Astrocyte of the spinal cord (primary cell): ENCODE results near the gene NEU1.
"Not testable (repeated sequence)": the region's sequence is repeated elsewhere in the genome, so short reads cannot be mapped to it uniquely, and the experiment has no call there.

Experiments
- DNase-seq: peaks from one replicate; pipeline ENCODE4 v3.0.0; 2011; ENCODE audit warnings: low read depth, low spot score
- H3K4me3 ChIP-seq: 2 replicates; pipeline ENCODE4 v1.5.1; 2011; ENCODE audit warnings: low read depth, mild to moderate bottlenecking, low read length, moderate library complexity
- in situ Hi-C: cut with HindIII; loops from 2 replicates; pipeline ENCODE4 v1.10.0; 2017; ENCODE audit warnings: low sequenced_read_pairs
- TF ChIP-seq, protein P1 (sequence below): IDR thresholded peaks from 2 replicates; pipeline ENCODE4 v1.5.1; 2012; ENCODE audit warnings: low read depth, mild to moderate bottlenecking, low read length, inconsistent platforms

Gene NEU1

DNA sequence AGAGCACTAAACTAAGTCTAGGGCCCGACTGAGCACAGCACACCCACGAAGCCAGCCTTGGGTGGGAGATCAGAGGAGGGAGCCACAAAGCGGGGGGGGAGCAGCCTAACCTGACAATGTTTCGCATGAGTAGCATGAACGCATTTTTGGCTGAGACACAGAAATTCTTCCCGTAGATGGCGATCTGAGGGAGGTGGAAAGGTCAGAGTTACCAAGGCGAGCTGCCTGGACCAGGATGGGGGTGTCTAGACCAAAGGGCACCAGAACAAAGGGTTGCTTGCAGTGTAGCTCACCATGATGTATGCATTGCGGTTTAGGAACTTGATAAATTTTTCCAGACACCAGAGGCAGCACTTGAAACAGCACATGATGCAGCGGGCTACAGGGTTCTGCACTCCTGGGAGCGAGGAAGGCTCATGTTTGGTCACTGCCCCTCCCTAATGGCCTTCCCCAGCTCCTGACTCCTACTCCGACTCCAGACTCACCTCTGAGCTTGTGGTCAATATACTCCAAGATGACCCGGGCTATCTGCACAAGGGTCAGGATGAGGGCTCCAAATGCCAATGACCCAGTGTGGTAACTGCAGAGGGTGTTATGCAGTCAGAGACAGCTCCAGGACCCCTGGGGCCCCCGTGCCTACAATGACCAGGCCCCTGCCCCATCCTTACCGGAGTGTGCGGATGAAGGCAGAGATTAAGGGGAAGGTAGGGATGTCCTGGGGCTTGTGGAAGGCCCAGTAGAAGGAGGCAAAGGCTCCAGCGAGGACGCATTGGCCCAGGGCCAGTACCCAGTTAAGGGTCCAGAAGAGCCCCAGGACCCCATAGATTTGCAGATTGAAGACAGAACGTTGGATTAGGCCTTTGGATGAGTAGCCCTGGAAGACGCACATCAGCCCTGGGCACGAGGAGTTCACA is 2.8 kb upstream of the NEU1 start:
- DNase-seq = peak; percentile 14
- TF ChIP-seq, protein P1, sequence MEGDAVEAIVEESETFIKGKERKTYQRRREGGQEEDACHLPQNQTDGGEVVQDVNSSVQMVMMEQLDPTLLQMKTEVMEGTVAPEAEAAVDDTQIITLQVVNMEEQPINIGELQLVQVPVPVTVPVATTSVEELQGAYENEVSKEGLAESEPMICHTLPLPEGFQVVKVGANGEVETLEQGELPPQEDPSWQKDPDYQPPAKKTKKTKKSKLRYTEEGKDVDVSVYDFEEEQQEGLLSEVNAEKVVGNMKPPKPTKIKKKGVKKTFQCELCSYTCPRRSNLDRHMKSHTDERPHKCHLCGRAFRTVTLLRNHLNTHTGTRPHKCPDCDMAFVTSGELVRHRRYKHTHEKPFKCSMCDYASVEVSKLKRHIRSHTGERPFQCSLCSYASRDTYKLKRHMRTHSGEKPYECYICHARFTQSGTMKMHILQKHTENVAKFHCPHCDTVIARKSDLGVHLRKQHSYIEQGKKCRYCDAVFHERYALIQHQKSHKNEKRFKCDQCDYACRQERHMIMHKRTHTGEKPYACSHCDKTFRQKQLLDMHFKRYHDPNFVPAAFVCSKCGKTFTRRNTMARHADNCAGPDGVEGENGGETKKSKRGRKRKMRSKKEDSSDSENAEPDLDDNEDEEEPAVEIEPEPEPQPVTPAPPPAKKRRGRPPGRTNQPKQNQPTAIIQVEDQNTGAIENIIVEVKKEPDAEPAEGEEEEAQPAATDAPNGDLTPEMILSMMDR = no peak
- in situ Hi-C loops = no loop called here
- no peak overlapping the region for H3K4me3 ChIP-seq

DNA sequence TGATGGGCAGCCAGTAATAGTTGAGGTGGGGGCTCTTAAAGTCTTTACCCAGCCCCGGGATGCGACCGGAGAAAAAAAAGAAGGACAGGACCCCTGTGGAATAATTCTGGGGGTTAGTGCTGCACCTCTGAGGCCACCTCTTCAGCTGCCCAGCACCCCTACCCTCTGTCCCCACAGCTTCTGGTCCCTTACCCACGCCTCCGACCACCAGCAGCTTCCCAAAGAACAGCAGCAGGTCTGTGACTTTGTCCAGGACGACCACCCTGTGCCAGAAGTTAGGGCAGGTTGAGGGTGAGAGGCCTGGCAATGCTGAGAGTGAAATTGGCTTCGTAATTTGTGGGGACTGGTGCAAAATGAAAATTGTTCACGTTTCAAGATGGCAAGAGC is 2.2 kb upstream of the NEU1 start:
- in situ Hi-C loops = no loop called here
- TF ChIP-seq, protein P1 = no peak
- DNase-seq = no peak
- H3K4me3 ChIP-seq = no peak overlapping the region

DNA sequence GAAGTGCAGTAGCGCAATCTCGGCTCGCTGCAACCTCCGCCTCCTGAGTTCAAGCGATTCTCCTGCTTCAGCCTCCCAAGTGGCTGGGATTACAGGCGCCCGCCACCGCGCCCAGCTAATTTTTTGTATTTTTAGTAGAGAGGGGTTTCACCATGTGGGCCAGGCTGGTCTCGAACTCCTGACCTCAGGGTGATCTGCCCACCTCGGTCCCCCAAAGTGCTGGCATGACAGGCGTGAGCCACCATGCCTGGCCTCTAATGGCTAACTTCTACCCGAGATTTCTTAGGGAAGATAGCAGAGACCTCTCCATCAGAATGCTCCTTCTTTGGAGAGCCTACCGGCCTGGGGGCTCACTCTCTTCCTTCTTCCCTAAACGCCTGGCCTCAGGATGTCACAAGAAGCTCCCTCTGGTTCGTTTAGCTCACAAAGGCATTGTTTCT is 1.5 kb upstream of the NEU1 start:
- in situ Hi-C loops, DNase-seq: not testable (repeated sequence)
- H3K4me3 ChIP-seq = peak overlapping the region; percentile 65

DNA sequence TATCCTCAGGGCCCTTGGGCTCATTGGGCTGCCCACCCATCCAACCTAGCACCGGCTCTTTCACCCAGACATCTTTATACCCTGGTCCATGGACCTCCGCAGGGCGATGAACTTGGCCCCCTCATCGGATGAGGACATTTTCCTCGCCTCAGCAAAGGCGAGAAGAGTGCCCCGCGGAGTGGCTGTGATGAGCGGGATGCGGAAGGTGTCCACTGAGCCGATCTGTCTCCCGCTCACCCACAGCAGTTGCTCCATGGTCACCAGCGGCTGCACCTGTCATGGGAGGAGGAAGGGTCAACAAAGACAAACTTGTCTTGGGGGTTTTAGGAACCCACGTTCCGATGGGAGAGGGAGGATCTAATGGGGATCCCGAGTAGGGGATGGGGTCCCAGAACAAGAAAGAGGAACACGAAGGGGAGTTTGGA is 690 bp downstream of the NEU1 start:
- TF ChIP-seq, protein P1 = no peak
- in situ Hi-C loops = no loop called here
- no peak for DNase-seq
- peak overlapping the region; percentile 93 for H3K4me3 ChIP-seq

DNA sequence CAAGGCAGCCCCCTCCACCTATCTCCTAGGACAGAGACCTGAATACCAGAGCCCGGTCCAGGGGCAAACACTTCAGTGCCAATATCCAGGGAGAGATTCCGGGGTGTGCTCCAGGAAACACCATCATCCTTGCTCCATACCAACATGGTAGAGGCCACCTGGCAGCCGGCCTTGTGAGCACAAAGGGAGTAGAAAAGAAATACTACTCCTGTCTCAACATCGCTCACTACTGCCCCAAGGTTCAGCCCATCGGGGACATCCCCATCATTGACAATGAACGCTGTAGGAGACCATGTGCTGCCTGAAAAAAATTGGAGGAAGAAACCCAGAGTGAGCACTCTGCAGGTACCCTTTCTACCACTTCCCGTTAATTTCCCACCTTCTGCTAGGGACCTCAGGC is 1.5 kb downstream of the NEU1 start:
- no peak overlapping the region for H3K4me3 ChIP-seq
- in situ Hi-C loops = no loop called here
- DNase-seq = no peak
- TF ChIP-seq, protein P1 = no peak

DNA sequence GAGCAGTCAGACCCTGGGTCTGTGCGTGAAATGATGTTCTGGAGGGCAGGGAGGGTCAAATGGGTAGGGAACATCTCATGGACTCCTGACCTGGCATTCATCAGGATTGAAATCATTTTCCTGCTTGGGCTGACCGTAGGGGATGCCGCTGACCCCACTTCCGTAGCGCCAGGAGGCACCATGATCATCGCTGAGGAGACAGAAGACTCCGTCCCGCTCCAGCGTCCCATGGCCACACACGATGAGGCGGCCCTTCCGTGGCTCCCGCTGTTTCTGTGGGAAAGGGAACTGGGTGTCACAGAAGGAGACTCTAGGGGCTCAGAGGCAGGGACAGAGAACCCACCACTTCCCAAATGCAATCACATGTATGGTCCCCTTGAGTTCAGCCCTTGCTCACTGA is 2.3 kb downstream of the NEU1 start:
- in situ Hi-C loops = no loop called here
- TF ChIP-seq, protein P1 = no peak
- H3K4me3 ChIP-seq = no peak overlapping the region
- DNase-seq = no peak

DNA sequence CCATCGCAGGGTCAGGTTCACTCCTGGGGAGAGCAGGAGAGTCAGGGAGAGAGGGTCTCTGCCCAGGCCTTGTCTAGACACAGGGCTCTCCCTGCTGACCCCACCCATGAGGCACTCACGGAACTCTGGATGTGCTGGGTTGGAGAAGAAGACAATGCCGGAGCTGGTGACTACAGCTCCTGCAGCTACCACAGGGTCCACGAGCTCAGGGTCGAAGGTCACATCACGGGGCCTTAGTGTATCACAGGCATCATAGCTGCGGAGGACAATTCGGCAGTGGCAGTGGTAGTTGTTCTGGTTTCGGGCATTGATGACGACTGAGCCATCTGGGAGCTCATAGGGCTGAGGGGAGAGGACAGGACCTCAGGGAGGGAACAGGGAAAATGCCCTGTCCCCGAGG is 2.7 kb downstream of the NEU1 start:
- no peak overlapping the region for H3K4me3 ChIP-seq
- TF ChIP-seq, protein P1 = no peak
- in situ Hi-C loops = no loop called here
- DNase-seq = no peak
